MM.1S (cell line): ENCODE measurements around the gene LEF1.

ENCODE experiments used
- DNase-seq: peaks from one replicate; pipeline ENCODE4 v3.0.0-alpha.2; 2015
- H2AFZ ChIP-seq: fragments of 300-600 bp; sonication (generic); 2 replicates; pipeline ENCODE4 v1.6.0; 2016; ENCODE audit warnings: antibody characterized with exemption, low read length
- H3F3A ChIP-seq: fragments of 300-600 bp; sonication (generic); 2 replicates; pipeline ENCODE4 v1.6.1; 2016; ENCODE audit warnings: mild to moderate bottlenecking, antibody characterized with exemption, low read length, moderate library complexity, mixed read lengths; ENCODE audit not compliant: insufficient read depth
- H3K27ac ChIP-seq: fragments of 300-600 bp; sonication (generic); 2 replicates; pipeline ENCODE4 v1.5.1; 2016; ENCODE audit warnings: mild to moderate bottlenecking, low read length
- H3K27me3 ChIP-seq: fragments of 300-600 bp; sonication (generic); replicated peaks from 2 replicates; pipeline ENCODE4 v1.6.0; 2016; ENCODE audit warnings: low read length; ENCODE audit not compliant: insufficient read depth
- H3K36me3 ChIP-seq: fragments of 300-600 bp; sonication (generic); replicated peaks from 2 replicates; pipeline ENCODE4 v1.6.1; 2016; ENCODE audit warnings: mild to moderate bottlenecking, low read length, mixed read lengths; ENCODE audit not compliant: insufficient read depth
- H3K4me1 ChIP-seq: fragments of 300-600 bp; sonication (generic); 2 replicates; pipeline ENCODE4 v1.6.1; 2016; ENCODE audit warnings: low read length, mixed read lengths
- H3K4me2 ChIP-seq: fragments of 300-600 bp; sonication (generic); 2 replicates; pipeline ENCODE4 v1.6.0; 2016; ENCODE audit warnings: low read depth, low read length
- H3K4me3 ChIP-seq: fragments of 300-600 bp; sonication (generic); 2 replicates; pipeline ENCODE4 v1.5.1; 2016; ENCODE audit warnings: low read length, mixed read lengths
- H3K79me2 ChIP-seq: fragments of 300-600 bp; sonication (generic); 2 replicates; pipeline ENCODE4 v1.6.1; 2016; ENCODE audit warnings: mixed run types, low read length, mixed read lengths
- H3K9ac ChIP-seq: fragments of 300-600 bp; sonication (generic); 2 replicates; pipeline ENCODE4 v1.6.1; 2016; ENCODE audit warnings: low read length, mixed read lengths
- H3K9me2 ChIP-seq: fragments of 300-600 bp; sonication (generic); replicated peaks from 2 replicates; pipeline ENCODE4 v1.6.1; 2016; ENCODE audit warnings: mild to moderate bottlenecking, low read length, mixed read lengths; ENCODE audit not compliant: insufficient read depth
- H3K9me3 ChIP-seq: fragments of 300-600 bp; sonication (generic); replicated peaks from 2 replicates; pipeline ENCODE4 v1.6.1; 2016; ENCODE audit warnings: mild to moderate bottlenecking, low read length, mixed read lengths; ENCODE audit not compliant: insufficient read depth
- H4K20me1 ChIP-seq: fragments of 300-600 bp; sonication (generic); 2 replicates; pipeline ENCODE4 v1.6.1; 2016; ENCODE audit warnings: mild to moderate bottlenecking, low read length, moderate library complexity, mixed read lengths; ENCODE audit not compliant: insufficient read depth
- EZH2 ChIP-seq: fragments of 300-600 bp; sonication (generic); optimal IDR thresholded peaks from 2 replicates; pipeline ENCODE3; 2017; ENCODE audit warnings: low read depth, mild to moderate bottlenecking, antibody characterized with exemption, low read length, mixed read lengths
- EZH2phosphoT487 ChIP-seq: fragments of 300-600 bp; sonication (generic); IDR thresholded peaks from 2 replicates; pipeline ENCODE4 v1.6.1; 2018; ENCODE audit warnings: antibody characterized with exemption, low read length
- TF ChIP-seq, protein P1 (sequence below): fragments of 300-600 bp; sonication (generic); IDR thresholded peaks from 2 replicates; pipeline ENCODE4 v1.5.1; 2016; ENCODE audit warnings: antibody characterized with exemption, low read length, mixed read lengths

The LEF1 gene

GRCh38 chr4:108169664-108170063 lies 932 bp upstream of the LEF1 start:
- H3K9me2 ChIP-seq: no peaks in the 10 kb centered on the region
- TF ChIP-seq EZH2phosphoT487: no peak
- TF ChIP-seq, protein P1, sequence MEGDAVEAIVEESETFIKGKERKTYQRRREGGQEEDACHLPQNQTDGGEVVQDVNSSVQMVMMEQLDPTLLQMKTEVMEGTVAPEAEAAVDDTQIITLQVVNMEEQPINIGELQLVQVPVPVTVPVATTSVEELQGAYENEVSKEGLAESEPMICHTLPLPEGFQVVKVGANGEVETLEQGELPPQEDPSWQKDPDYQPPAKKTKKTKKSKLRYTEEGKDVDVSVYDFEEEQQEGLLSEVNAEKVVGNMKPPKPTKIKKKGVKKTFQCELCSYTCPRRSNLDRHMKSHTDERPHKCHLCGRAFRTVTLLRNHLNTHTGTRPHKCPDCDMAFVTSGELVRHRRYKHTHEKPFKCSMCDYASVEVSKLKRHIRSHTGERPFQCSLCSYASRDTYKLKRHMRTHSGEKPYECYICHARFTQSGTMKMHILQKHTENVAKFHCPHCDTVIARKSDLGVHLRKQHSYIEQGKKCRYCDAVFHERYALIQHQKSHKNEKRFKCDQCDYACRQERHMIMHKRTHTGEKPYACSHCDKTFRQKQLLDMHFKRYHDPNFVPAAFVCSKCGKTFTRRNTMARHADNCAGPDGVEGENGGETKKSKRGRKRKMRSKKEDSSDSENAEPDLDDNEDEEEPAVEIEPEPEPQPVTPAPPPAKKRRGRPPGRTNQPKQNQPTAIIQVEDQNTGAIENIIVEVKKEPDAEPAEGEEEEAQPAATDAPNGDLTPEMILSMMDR: no peak
- TF ChIP-seq EZH2: no peak
- peaks cover 30% of the 10 kb centered on the region for H3K79me2 ChIP-seq
- peaks cover 39% of the 10 kb centered on the region for H3F3A ChIP-seq
- H2AFZ ChIP-seq: no peak overlapping the region
- H3K9ac ChIP-seq: no peak overlapping the region
- H4K20me1 ChIP-seq: no peaks in the 10 kb centered on the region
- no peak overlapping the region; the same call in 1 of the 2 replicates for H3K4me3 ChIP-seq
- no peaks in the 10 kb centered on the region for H3K9me3 ChIP-seq
- DNase-seq: no peak
- peaks cover 30% of the 10 kb centered on the region for H3K27me3 ChIP-seq
- H3K27ac ChIP-seq: no peak overlapping the region
- no peaks in the 10 kb centered on the region; the same call in 1 of the 2 replicates for H3K36me3 ChIP-seq
- H3K4me1 ChIP-seq: peaks cover 27% of the 10 kb centered on the region
- H3K4me2 ChIP-seq: peak overlapping the region; percentile 69; the same call in 1 of the 2 replicates

DNA sequence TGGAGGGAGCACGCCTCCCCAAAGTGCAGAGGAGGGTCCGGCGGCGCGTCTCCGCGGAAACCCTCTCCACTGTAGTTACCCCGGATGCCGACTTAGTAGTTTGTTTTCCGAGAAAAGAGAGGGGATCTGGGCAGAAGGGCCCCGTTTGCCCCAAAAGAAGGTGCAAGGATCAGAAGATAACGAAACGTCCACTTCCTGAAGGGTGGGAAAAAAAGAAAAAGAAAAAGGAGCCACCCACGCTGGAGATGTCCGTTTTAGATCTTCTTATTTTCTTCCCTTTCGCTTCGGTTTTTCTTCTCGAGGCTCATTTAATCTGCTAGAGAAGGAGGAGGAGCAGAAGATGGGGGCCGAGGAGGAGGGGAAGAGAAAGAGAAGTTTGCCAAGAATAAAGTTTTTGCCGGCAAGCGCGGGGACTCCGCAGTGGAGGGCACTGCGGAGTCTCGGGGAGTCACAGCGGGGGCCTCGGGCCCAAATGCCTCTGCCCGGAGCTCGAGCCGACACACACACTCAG lies 517 bp downstream of the LEF1 start:
- peak overlapping the region; percentile 78 for H3K9ac ChIP-seq
- H3F3A ChIP-seq: peaks cover 31% of the 10 kb centered on the region
- H3K27ac ChIP-seq: peak overlapping the region; percentile 66; the same call in 1 of the 2 replicates
- H4K20me1 ChIP-seq: no peaks in the 10 kb centered on the region
- no peak for TF ChIP-seq EZH2phosphoT487
- TF ChIP-seq EZH2: no peak
- TF ChIP-seq, protein P1: no peak
- peak overlapping the region; percentile 84 for H2AFZ ChIP-seq
- H3K4me3 ChIP-seq: peak overlapping the region; percentile 89
- H3K4me1 ChIP-seq: peaks cover 21% of the 10 kb centered on the region
- peaks cover 44% of the 10 kb centered on the region for H3K79me2 ChIP-seq
- DNase-seq: peak; percentile 27
- H3K9me3 ChIP-seq: no peaks in the 10 kb centered on the region
- H3K9me2 ChIP-seq: no peaks in the 10 kb centered on the region
- peak overlapping the region; percentile 69 for H3K4me2 ChIP-seq
- peaks cover 30% of the 10 kb centered on the region for H3K27me3 ChIP-seq
- H3K36me3 ChIP-seq: peaks cover 2% of the 10 kb centered on the region; the same call in 1 of the 2 replicates

GRCh38 chr4:108166441-108167315 lies 2.1 kb downstream of the LEF1 start:
- DNase-seq: peak; percentile 72

More at GRCh38 chr4:108166441-108167315, 2.1 kb downstream of the LEF1 start:
- no peak for TF ChIP-seq EZH2phosphoT487
- TF ChIP-seq, protein P1: peak; percentile 5; the same call in 1 of the 2 replicates
- Histone ChIP-seq H3K4me1 (peaks cover 19% of the 10 kb centered on the region), H3K27me3 (peaks cover 23% of the 10 kb centered on the region), H4K20me1 (no peaks in the 10 kb centered on the region), H3K36me3 (peaks cover 9% of the 10 kb centered on the region; the same call in 1 of the 2 replicates), H2AFZ (peak overlapping the region; percentile 97), H3K9ac (peak overlapping the region; percentile 76; the same call in 1 of the 2 replicates), H3K79me2 (peaks cover 56% of the 10 kb centered on the region), H3K4me3 (peak overlapping the region; percentile 96), H3K4me2 (peak overlapping the region; percentile 80), H3K9me2 (no peaks in the 10 kb centered on the region), H3F3A (peaks cover 31% of the 10 kb centered on the region), H3K9me3 (no peaks in the 10 kb centered on the region), H3K27ac (peak overlapping the region; percentile 42; the same call in 1 of the 2 replicates)
